ENCODE measurements around the gene TPX2. TPM values are rescaled to one million over a fixed set of nuclear protein-coding genes. Genes with fewer than 3 reads are reported as not detected.

The TPX2 gene
- total and polyA plus RNA-seq, 2 experiments from 2014 or later, result 37.7 to 39.6 TPM

DNA sequence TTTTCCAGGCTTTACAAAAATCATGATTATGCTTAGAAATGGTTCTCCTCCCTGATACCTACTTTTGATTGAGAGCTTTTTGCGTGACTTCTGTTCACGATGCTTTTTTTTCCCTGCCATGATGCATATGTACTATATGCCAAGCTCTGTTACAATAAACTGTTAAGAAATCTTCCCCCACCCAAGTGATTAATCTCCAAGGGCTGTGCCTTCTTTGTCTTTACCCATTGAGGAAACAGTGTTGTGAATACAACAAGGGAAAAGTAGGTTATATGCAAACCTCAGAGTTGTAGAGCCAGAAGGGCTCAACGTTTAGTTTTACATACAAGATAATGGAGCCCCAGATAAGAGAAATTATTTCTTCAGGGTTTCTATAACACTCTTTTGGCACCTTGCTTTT, 46.0 kb downstream of the TPX2 start:
- Histone ChIP-seq H3K4me3 (no peak overlapping the region), H3K9ac (no peak overlapping the region), H3K4me1 (ENCODE audit: insufficient read depth) (peaks cover 23% of the 10 kb centered on the region), H3K9me2 (ENCODE audit: insufficient read depth) (no peaks in the 10 kb centered on the region), H3K27me3 (replicated peaks; ENCODE audit: insufficient read depth) (no peaks in the 10 kb centered on the region), H3K79me2 (ENCODE audit: insufficient read depth) (no peaks in the 10 kb centered on the region; the same call in 1 of the 2 replicates), H4K20me1 (ENCODE audit: insufficient read depth) (no peaks in the 10 kb centered on the region), H3K36me3 (ENCODE audit: low read depth) (peaks cover 11% of the 10 kb centered on the region; the same call in 1 of the 2 replicates), H3F3A (ENCODE audit: insufficient read depth) (peaks cover 10% of the 10 kb centered on the region; the same call in 1 of the 2 replicates), H3K4me2 (ENCODE audit: unreplicated experiment) (no peak overlapping the region), H3K9me3 (ENCODE audit: low read depth) (no peaks in the 10 kb centered on the region), H2AFZ (no peak overlapping the region), H3K27ac (no peak overlapping the region)
- TF ChIP-seq EZH2phosphoT487 (IDR thresholded peaks at IDR 0.05; ENCODE audit: insufficient read depth, low read depth) (no peak), EZH2 (IDR thresholded peaks at IDR 0.05; ENCODE audit: insufficient read depth, poor library complexity, severe bottlenecking) (no peak)
- in situ Hi-C loops (cut with MboI), result no loop called here
- peak; percentile 12 for DNase-seq
- 80 to 88% methylated on average over 3 of the region's 3 CpGs for WGBS, 2 experiments (ENCODE audit: low coverage in 1 of 2, low lambda C conversion rate in 2 of 2, missing lambda C conversion rate in 2 of 2)

DNA sequence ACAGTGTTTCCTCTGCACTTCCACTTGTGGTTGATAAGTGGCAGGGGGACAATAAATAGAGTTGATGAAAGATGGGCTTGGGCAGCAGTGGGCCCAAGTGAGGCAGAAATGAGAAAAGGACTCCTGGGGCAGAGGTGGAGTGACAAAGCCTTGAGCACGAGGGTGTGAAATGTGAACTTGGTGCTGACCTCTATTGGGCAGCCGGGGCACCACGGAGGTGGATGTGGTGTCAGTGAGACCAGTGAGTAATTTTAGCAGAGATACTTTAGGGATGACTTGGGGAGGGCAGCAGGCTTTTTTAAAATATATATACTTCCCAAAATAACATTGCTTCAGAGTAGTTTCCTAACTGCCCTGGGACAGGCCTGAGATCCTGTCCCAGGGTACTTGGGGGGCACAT, 49.5 kb downstream of the TPX2 start:
- Histone ChIP-seq H3K4me1 (ENCODE audit: insufficient read depth) (peaks cover 25% of the 10 kb centered on the region), H3K9me3 (ENCODE audit: low read depth) (no peaks in the 10 kb centered on the region), H3K4me2 (ENCODE audit: unreplicated experiment) (peak overlapping the region; percentile 23), H3K9ac (peak overlapping the region; percentile 38), H3K4me3 (no peak overlapping the region), H4K20me1 (ENCODE audit: insufficient read depth) (no peaks in the 10 kb centered on the region), H3K9me2 (ENCODE audit: insufficient read depth) (no peaks in the 10 kb centered on the region), H3K79me2 (ENCODE audit: insufficient read depth) (no peaks in the 10 kb centered on the region; the same call in 1 of the 2 replicates), H3K27ac (peak overlapping the region; percentile 68), H3K27me3 (replicated peaks; ENCODE audit: insufficient read depth) (no peaks in the 10 kb centered on the region), H3F3A (ENCODE audit: insufficient read depth) (peaks cover 15% of the 10 kb centered on the region), H3K36me3 (ENCODE audit: low read depth) (peaks cover 11% of the 10 kb centered on the region; the same call in 1 of the 2 replicates), H2AFZ (peak overlapping the region; percentile 9; the same call in 1 of the 2 replicates)
- peak; percentile 84 for DNase-seq
- whole genome bisulfite sequencing, 2 experiments (ENCODE audit: low coverage in 1 of 2, low lambda C conversion rate in 2 of 2, missing lambda C conversion rate in 2 of 2), result 4 to 9% methylated on average over 3 of the region's 3 CpGs
- TF ChIP-seq EZH2 (IDR thresholded peaks at IDR 0.05; ENCODE audit: insufficient read depth, poor library complexity, severe bottlenecking), result no peak
- no peak for TF ChIP-seq EZH2phosphoT487 (IDR thresholded peaks at IDR 0.05; ENCODE audit: insufficient read depth, low read depth)
- in situ Hi-C loops (cut with MboI), result no loop called here

- H3K27ac ChIP-seq, result no peak overlapping the region
- H3K9me2 ChIP-seq (ENCODE audit: insufficient read depth), result no peaks in the 10 kb centered on the region
- peak; percentile 14 for DNase-seq
- H3K9ac ChIP-seq, result no peak overlapping the region
- 81 to 87% methylated on average over 3 of the region's 3 CpGs for WGBS, 2 experiments (ENCODE audit: low coverage in 1 of 2, low lambda C conversion rate in 2 of 2, missing lambda C conversion rate in 2 of 2)
- H3K4me2 ChIP-seq (ENCODE audit: unreplicated experiment), result no peak overlapping the region
- no peaks in the 10 kb centered on the region for H3K9me3 ChIP-seq (ENCODE audit: low read depth)
- H3K4me3 ChIP-seq, result no peak overlapping the region
- no peak overlapping the region for H2AFZ ChIP-seq
- H4K20me1 ChIP-seq (ENCODE audit: insufficient read depth), result no peaks in the 10 kb centered on the region
- no peaks in the 10 kb centered on the region; the same call in 1 of the 2 replicates for H3K79me2 ChIP-seq (ENCODE audit: insufficient read depth)
- peaks cover 15% of the 10 kb centered on the region for H3F3A ChIP-seq (ENCODE audit: insufficient read depth)
- TF ChIP-seq EZH2 (IDR thresholded peaks at IDR 0.05; ENCODE audit: insufficient read depth, poor library complexity, severe bottlenecking), result no peak
- TF ChIP-seq EZH2phosphoT487 (IDR thresholded peaks at IDR 0.05; ENCODE audit: insufficient read depth, low read depth), result no peak
- in situ Hi-C loops (cut with MboI), result no loop called here
- H3K36me3 ChIP-seq (ENCODE audit: low read depth), result 0 out of 2 replicates have a peak, but pooled peaks cover 3% of the 10 kb centered on the region
- peaks cover 25% of the 10 kb centered on the region for H3K4me1 ChIP-seq (ENCODE audit: insufficient read depth)
- no peaks in the 10 kb centered on the region for H3K27me3 ChIP-seq (replicated peaks; ENCODE audit: insufficient read depth)
These were observed 51.3 kb downstream of the TPX2 start for GRCh38 chr20:31790401-31790800.

DNA sequence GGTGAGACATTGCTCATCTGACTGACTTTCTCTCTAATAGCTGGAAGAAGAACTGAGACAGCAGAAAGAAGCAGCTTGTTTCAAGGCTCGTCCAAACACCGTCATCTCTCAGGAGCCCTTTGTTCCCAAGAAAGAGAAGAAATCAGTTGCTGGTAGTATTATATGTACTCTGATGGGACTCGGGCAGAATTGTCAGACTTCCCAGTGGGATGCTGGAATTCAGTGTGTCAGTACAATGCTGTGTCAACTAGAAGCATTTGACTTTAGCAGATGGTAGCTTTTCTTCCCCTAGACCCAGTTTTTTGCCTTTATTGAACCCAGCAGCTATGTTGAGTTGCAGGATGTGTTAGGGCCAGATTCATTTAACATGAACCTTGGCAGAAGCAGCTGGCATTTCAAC, 58.3 kb downstream of the TPX2 start:
- no peaks in the 10 kb centered on the region for H3K27me3 ChIP-seq (replicated peaks; ENCODE audit: insufficient read depth)
- no peak overlapping the region for H2AFZ ChIP-seq
- no peak overlapping the region for H3K4me2 ChIP-seq (ENCODE audit: unreplicated experiment)
- no peaks in the 10 kb centered on the region for H4K20me1 ChIP-seq (ENCODE audit: insufficient read depth)
- no peak overlapping the region for H3K4me3 ChIP-seq
- no peaks in the 10 kb centered on the region for H3F3A ChIP-seq (ENCODE audit: insufficient read depth)
- H3K4me1 ChIP-seq (ENCODE audit: insufficient read depth), result no peaks in the 10 kb centered on the region
- H3K27ac ChIP-seq, result no peak overlapping the region
- H3K9ac ChIP-seq, result no peak overlapping the region
- no peaks in the 10 kb centered on the region for H3K79me2 ChIP-seq (ENCODE audit: insufficient read depth)
- H3K9me2 ChIP-seq (ENCODE audit: insufficient read depth), result no peaks in the 10 kb centered on the region
- WGBS, 2 experiments (ENCODE audit: low coverage in 1 of 2, low lambda C conversion rate in 2 of 2, missing lambda C conversion rate in 2 of 2), result 93 to 98% methylated on average over 3 of the region's 3 CpGs
- DNase-seq, result no peak
- in situ Hi-C loops (cut with MboI), result no loop called here
- TF ChIP-seq EZH2phosphoT487 (IDR thresholded peaks at IDR 0.05; ENCODE audit: insufficient read depth, low read depth) (no peak), EZH2 (IDR thresholded peaks at IDR 0.05; ENCODE audit: insufficient read depth, poor library complexity, severe bottlenecking) (no peak)
- no peaks in the 10 kb centered on the region for H3K36me3 ChIP-seq (ENCODE audit: low read depth)
- no peaks in the 10 kb centered on the region for H3K9me3 ChIP-seq (ENCODE audit: low read depth)
